Type B pancreatic cell (in vitro differentiated cells): ENCODE data around the gene ZNF263. TPM values are rescaled to one million over a fixed set of nuclear protein-coding genes. Genes with fewer than 3 reads are reported as not detected.

Experiments used
- DNase-seq: peaks from one replicate; pipeline ENCODE4 v3.0.0; 2021; ENCODE audit warnings: mixed read lengths; ENCODE audit not compliant: unreplicated experiment; ENCODE audit errors: extremely low spot score
- H3K27ac Mint-ChIP-seq: 2 replicates; pipeline ENCODE4 v1.8.0; 2021; ENCODE audit warnings: mild to moderate bottlenecking, mixed read lengths
- H3K27me3 Mint-ChIP-seq: 2 replicates; pipeline ENCODE4 v1.8.0; 2021; ENCODE audit warnings: mixed read lengths
- H3K36me3 Mint-ChIP-seq: 2 replicates; pipeline ENCODE4 v1.8.0; 2021; ENCODE audit warnings: mixed read lengths
- H3K4me1 Mint-ChIP-seq: one replicate; pipeline ENCODE4 v1.8.0; 2021; ENCODE audit warnings: mixed read lengths; ENCODE audit not compliant: unreplicated experiment
- H3K4me3 Mint-ChIP-seq: 2 replicates; pipeline ENCODE4 v1.8.0; 2021; ENCODE audit warnings: mild to moderate bottlenecking, mixed read lengths
- H3K9me3 Mint-ChIP-seq: 2 replicates; pipeline ENCODE4 v1.8.0; 2021; ENCODE audit warnings: mixed read lengths
- CTCF ChIP-seq: fragments of 200-600 bp; sonication (generic); conservative IDR thresholded peaks from 2 replicates; pipeline ENCODE4 v1.5.0; 2021; ENCODE audit warnings: antibody characterized with exemption, mild to moderate bottlenecking
- total RNA-seq: library from RNA; stranded (reverse); gene quantifications from 2 replicates; pipeline ENCODE4 v1.2.1, GENCODE V29; 2021; ENCODE audit warnings: low replicate concordance

The ZNF263 gene
- total RNA-seq, 1 donor from 2014 or later = 27.7 TPM

GRCh38 chr16:3283543-3284447, 504 bp downstream of the ZNF263 start:
- TF ChIP-seq CTCF = no peak
- peak overlapping the region; percentile 99 for H3K27ac Mint-ChIP-seq
- H3K4me1 Mint-ChIP-seq = peaks cover 14% of the 10 kb centered on the region
- no peak for DNase-seq
- peak overlapping the region; percentile 97 for H3K4me3 Mint-ChIP-seq
- H3K36me3 Mint-ChIP-seq = peaks cover 42% of the 10 kb centered on the region
- H3K27me3 Mint-ChIP-seq = no peaks in the 10 kb centered on the region
- H3K9me3 Mint-ChIP-seq = no peaks in the 10 kb centered on the region

GRCh38 chr16:3285131-3285530, 1.8 kb downstream of the ZNF263 start:
- no peaks in the 10 kb centered on the region for H3K27me3 Mint-ChIP-seq
- H3K4me1 Mint-ChIP-seq = peaks cover 14% of the 10 kb centered on the region
- H3K4me3 Mint-ChIP-seq = peak overlapping the region; percentile 97
- H3K9me3 Mint-ChIP-seq = peaks cover 3% of the 10 kb centered on the region
- H3K27ac Mint-ChIP-seq = no peak overlapping the region
- H3K36me3 Mint-ChIP-seq = peaks cover 52% of the 10 kb centered on the region
- TF ChIP-seq CTCF = no peak
- no peak for DNase-seq

GRCh38 chr16:3289998-3290673, 6.8 kb downstream of the ZNF263 start:
- Mint-ChIP-seq H3K9me3 (peaks cover 17% of the 10 kb centered on the region), H3K4me1 (no peaks in the 10 kb centered on the region), H3K27me3 (no peaks in the 10 kb centered on the region), H3K4me3 (no peak overlapping the region), H3K36me3 (peaks cover 82% of the 10 kb centered on the region), H3K27ac (no peak overlapping the region)
- DNase-seq = no peak
- TF ChIP-seq CTCF = no peak

- DNase-seq = no peak
- TF ChIP-seq CTCF = no peak
- Mint-ChIP-seq H3K27ac (no peak overlapping the region), H3K9me3 (peaks cover 27% of the 10 kb centered on the region), H3K4me1 (no peaks in the 10 kb centered on the region), H3K27me3 (no peaks in the 10 kb centered on the region), H3K36me3 (peaks cover 76% of the 10 kb centered on the region), H3K4me3 (no peak overlapping the region)
Measured at GRCh38 chr16:3292604-3293003, 9.3 kb downstream of the ZNF263 start.

GRCh38 chr16:3295209-3295608, 11.9 kb downstream of the ZNF263 start:
- Mint-ChIP-seq H3K4me3 (no peak overlapping the region), H3K27me3 (no peaks in the 10 kb centered on the region), H3K9me3 (peaks cover 28% of the 10 kb centered on the region), H3K27ac (no peak overlapping the region), H3K4me1 (no peaks in the 10 kb centered on the region), H3K36me3 (peaks cover 79% of the 10 kb centered on the region)
- no peak for TF ChIP-seq CTCF
- no peak for DNase-seq
